ENCODE measurements around the gene ZCCHC9. TPM values are rescaled to one million over a fixed set of nuclear protein-coding genes. Genes with fewer than 3 reads are reported as not detected.

Gene ZCCHC9
- total RNA-seq, 1 donor from 2014 or later: 23.5 TPM

DNA sequence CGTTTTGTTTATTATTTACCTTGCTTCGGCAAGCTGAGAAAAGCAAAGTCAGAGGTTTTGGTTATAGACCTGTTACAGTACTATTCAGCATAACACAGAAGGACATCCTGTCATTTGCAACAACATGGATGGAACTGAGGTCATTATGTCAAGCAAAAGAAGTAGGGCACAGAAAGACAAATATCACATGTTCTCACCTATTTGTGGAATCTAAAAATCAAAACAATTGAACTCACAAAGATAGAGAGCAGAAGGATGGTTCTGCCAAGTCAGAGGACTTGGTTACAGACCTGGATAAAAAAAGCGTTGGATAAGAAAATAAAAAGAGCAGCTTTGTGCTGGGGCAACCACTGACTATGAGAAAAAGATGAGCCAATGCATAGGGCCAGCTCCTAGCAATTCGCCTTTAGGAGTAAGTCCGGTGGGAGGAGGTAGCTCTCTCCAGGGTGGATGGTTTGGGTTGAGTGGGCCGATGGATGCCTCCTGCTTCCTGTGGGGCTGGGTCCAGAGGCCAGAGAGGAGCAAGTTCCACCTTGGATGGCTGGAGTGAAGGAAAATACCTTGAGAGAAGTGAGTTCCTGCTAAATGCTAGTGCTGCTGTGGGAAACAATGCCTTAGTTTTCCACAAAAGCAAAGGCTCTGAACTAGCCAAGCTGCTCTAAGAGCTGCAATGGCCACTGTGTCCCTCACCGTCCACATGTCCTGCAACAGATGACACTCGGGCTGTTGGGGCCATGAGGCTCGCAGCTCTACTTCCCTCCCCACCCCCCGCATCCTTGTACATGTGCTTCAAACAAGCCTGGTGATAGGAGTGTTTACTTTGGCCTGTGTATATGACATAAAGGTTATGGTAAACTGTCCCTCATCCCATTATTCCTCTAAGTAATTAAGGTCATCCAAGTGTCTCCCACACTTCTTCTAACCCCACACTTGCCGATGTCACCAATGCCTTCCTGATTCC is 54.2 kb downstream of the ZCCHC9 start:
- no peak for DNase-seq (ENCODE audit: low spot score)

- no peak for DNase-seq (ENCODE audit: low spot score)
Observed at GRCh38 chr5:81359108-81359507, 57.7 kb downstream of the ZCCHC9 start.

- no peak for DNase-seq (ENCODE audit: low spot score)
Observed at GRCh38 chr5:81359881-81360280, 58.5 kb downstream of the ZCCHC9 start.

DNA sequence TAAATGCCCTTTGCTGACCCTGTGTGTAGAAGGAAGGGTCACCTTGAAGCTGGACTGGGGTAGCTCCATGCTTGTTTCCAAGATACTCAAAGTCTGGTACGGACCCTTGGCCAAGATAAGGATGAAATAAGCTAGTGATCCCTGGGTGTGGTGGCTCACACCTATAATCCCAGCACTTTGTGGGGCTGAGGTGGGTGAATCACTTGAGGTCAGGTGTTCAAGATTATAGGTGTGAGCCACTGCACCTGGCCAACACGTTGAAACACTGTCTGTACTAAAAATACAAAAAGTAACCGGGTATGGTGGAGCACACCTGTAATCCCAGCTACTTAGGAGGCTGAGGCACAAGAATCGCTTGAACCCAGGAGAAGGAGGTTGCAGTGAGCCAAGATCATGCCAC is 59.3 kb downstream of the ZCCHC9 start:
- DNase-seq (ENCODE audit: low spot score): no peak

DNA sequence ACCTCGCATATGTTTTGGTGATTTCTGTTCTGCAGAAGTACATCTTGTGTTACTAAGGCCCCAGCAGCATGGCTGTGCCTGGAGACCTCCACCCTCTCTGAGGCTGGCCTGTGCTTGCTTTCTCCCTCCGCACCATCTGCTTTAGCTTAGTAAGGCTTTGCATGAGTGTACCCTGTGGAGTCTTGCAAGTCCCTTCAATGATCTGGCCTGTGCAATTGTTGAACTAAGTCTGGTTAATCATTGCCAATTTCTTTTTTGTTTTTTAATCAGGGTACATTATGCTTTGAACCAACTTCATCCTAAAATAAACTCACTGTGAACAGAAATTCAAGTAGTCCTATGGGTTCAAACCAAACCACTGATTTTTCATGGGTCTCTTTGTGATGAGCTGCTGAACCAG is 60.2 kb downstream of the ZCCHC9 start:
- DNase-seq (ENCODE audit: low spot score): no peak

Other genes with a start within 250 kb of the ZCCHC9 start
- gene CKMT2, start 68.3 kb upstream of the ZCCHC9 start, total RNA-seq: 18.9 TPM
- gene ACOT12, start 92.5 kb downstream of the ZCCHC9 start, total RNA-seq: not detected

Measured in mesenteric fat pad (tissue), 1 donor.